GM12878 (cell line): ENCODE data around the gene PRPS2.

ENCODE experiments used
- CBX5 ChIP-seq: sonication (generic); IDR thresholded peaks from 2 replicates; pipeline ENCODE4 v1.6.1; 2016; ENCODE audit warnings: low read depth, moderate library complexity, mild to moderate bottlenecking, inconsistent platforms
- CHD4 ChIP-seq: fragments of 200-600 bp; sonication (generic); IDR thresholded peaks from 2 replicates; pipeline ENCODE4 v1.6.1; 2016; ENCODE audit warnings: mild to moderate bottlenecking
- NBN ChIP-seq: fragments of 450-650 bp; IDR thresholded peaks from 2 replicates; pipeline ENCODE4 v1.6.1; 2016
- PAX5 ChIP-seq: IDR thresholded peaks from 2 replicates; pipeline ENCODE4 v1.6.1; 2011; ENCODE audit warnings: low read depth, low read length, borderline replicate concordance
- POLR2AphosphoS5 ChIP-seq: IDR thresholded peaks from 2 replicates; pipeline ENCODE4 v1.6.1; 2011; ENCODE audit warnings: mild to moderate bottlenecking, low read length, inconsistent platforms
- SIN3A ChIP-seq: IDR thresholded peaks from 2 replicates; pipeline ENCODE4 v1.6.1; 2012; ENCODE audit warnings: low read depth, low read length, improper control_type of control experiment
- SP1 ChIP-seq: IDR thresholded peaks from one replicate; pipeline ENCODE4 v1.6.1; 2011; ENCODE audit warnings: low read depth, low read length
- ZNF207 ChIP-seq: fragments of 450-650 bp; IDR thresholded peaks from 2 replicates; pipeline ENCODE4 v1.6.1; 2014; ENCODE audit warnings: antibody characterized with exemption, mild to moderate bottlenecking, borderline replicate concordance
- TF ChIP-seq, protein P1 (sequence below): IDR thresholded peaks from 2 replicates; pipeline ENCODE4 v1.6.1; 2012; ENCODE audit warnings: low read length, inconsistent platforms
- TF ChIP-seq, protein P2 (sequence below), 3 experiments: IDR thresholded peaks in 2 of 3; conservative IDR thresholded peaks in 1 of 3; 2 replicates each; pipeline ENCODE4 v1.5.1; 2011; ENCODE audit warnings: low read depth in 3 of 3, low read length in 3 of 3, mild to moderate bottlenecking in 3 of 3, control low read depth in 2 of 3, moderate library complexity in 2 of 3, inconsistent platforms in 1 of 3, mixed read lengths in 1 of 3; ENCODE audit not compliant: control insufficient read depth in 2 of 3, insufficient read depth in 1 of 3; ENCODE audit errors: extremely low read depth in 1 of 3

DNA sequence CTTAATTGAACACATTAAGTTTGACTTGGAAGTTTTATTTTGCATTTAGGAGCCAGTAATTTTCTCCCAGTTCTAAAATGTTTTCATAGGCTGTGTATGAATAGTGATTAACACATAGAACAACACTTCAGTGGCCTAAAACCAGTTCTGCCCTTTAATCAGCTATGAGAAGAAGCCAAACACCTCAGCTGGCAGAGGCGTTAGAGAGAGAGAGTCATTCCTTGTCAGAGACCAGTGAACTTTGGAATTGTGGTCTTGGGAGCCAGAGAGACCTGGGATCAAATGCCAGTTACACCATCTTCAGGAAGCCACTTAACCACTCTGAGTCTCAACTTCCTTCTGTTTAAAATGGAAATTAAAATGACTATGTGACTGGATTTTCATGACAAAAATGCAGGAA lies 39.3 kb upstream of the PRPS2 start:
- TF ChIP-seq NBN (no peak), CHD4 (no peak), POLR2AphosphoS5 (no peak), PAX5 (no peak), SP1 (no peak), CBX5 (no peak), ZNF207 (no peak), SIN3A (no peak)
- TF ChIP-seq, protein P1, sequence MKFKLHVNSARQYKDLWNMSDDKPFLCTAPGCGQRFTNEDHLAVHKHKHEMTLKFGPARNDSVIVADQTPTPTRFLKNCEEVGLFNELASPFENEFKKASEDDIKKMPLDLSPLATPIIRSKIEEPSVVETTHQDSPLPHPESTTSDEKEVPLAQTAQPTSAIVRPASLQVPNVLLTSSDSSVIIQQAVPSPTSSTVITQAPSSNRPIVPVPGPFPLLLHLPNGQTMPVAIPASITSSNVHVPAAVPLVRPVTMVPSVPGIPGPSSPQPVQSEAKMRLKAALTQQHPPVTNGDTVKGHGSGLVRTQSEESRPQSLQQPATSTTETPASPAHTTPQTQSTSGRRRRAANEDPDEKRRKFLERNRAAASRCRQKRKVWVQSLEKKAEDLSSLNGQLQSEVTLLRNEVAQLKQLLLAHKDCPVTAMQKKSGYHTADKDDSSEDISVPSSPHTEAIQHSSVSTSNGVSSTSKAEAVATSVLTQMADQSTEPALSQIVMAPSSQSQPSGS = no peak
- TF ChIP-seq, protein P2, sequence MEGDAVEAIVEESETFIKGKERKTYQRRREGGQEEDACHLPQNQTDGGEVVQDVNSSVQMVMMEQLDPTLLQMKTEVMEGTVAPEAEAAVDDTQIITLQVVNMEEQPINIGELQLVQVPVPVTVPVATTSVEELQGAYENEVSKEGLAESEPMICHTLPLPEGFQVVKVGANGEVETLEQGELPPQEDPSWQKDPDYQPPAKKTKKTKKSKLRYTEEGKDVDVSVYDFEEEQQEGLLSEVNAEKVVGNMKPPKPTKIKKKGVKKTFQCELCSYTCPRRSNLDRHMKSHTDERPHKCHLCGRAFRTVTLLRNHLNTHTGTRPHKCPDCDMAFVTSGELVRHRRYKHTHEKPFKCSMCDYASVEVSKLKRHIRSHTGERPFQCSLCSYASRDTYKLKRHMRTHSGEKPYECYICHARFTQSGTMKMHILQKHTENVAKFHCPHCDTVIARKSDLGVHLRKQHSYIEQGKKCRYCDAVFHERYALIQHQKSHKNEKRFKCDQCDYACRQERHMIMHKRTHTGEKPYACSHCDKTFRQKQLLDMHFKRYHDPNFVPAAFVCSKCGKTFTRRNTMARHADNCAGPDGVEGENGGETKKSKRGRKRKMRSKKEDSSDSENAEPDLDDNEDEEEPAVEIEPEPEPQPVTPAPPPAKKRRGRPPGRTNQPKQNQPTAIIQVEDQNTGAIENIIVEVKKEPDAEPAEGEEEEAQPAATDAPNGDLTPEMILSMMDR (IDR thresholded peaks at IDR 0.05 in 2 of 3, conservative IDR thresholded peaks at IDR 0.05 in 1 of 3; ENCODE audit: control insufficient read depth in 2 of 3, extremely low read depth in 1 of 3, insufficient read depth in 1 of 3, low read depth in 3 of 3, low read length in 3 of 3) = no peak
